ENCODE measurements around the gene PLS3. TPM values are rescaled to one million over a fixed set of nuclear protein-coding genes. Genes with fewer than 3 reads are reported as not detected.

PLS3 gene
- total RNA-seq, 1 donor from 2014 or later, result 382 TPM

- DNase-seq (ENCODE audit: extremely low spot score in 2 of 2), result no peak
- no peak overlapping the region for H3K4me3 ChIP-seq
- H3K4me1 ChIP-seq, result peaks cover 6% of the 10 kb centered on the region
- no peaks in the 10 kb centered on the region for H3K9me3 ChIP-seq
- H3K27me3 ChIP-seq, result no peaks in the 10 kb centered on the region
- intact Hi-C loops (cut with DNase I), result no loop called here
- TF ChIP-seq POLR2A (IDR thresholded peaks at IDR 0.05) (no peak), POLR2AphosphoS5 (IDR thresholded peaks at IDR 0.05; ENCODE audit: insufficient read depth in 1 of 2, low read depth in 1 of 2) (no peak), CTCF (IDR thresholded peaks at IDR 0.05) (no peak)
- H3K36me3 ChIP-seq, result no peaks in the 10 kb centered on the region
- H3K27ac ChIP-seq, result peak overlapping the region; percentile 29
Observed at GRCh38 chrX:115603534-115604074, 42.6 kb downstream of the PLS3 start.

GRCh38 chrX:115606861-115607260 is 45.9 kb downstream of the PLS3 start:
- TF ChIP-seq CTCF (IDR thresholded peaks at IDR 0.05) (no peak), POLR2A (IDR thresholded peaks at IDR 0.05) (no peak), POLR2AphosphoS5 (IDR thresholded peaks at IDR 0.05; ENCODE audit: insufficient read depth in 1 of 2, low read depth in 1 of 2) (no peak)
- intact Hi-C loops (cut with DNase I), result no loop called here
- Histone ChIP-seq H3K4me3 (no peak overlapping the region), H3K36me3 (no peaks in the 10 kb centered on the region), H3K9me3 (no peaks in the 10 kb centered on the region), H3K4me1 (peaks cover 6% of the 10 kb centered on the region), H3K27ac (no peak overlapping the region), H3K27me3 (no peaks in the 10 kb centered on the region)
- DNase-seq (ENCODE audit: extremely low spot score in 2 of 2), result no peak

GRCh38 chrX:115609621-115610020 is 48.6 kb downstream of the PLS3 start:
- intact Hi-C loops (cut with DNase I), result no loop called here
- no peak overlapping the region for H3K4me3 ChIP-seq
- no peaks in the 10 kb centered on the region for H3K36me3 ChIP-seq
- no peaks in the 10 kb centered on the region for H3K27me3 ChIP-seq
- H3K9me3 ChIP-seq, result no peaks in the 10 kb centered on the region
- no peak for DNase-seq (ENCODE audit: extremely low spot score in 2 of 2)
- no peaks in the 10 kb centered on the region for H3K4me1 ChIP-seq
- no peak overlapping the region for H3K27ac ChIP-seq
- TF ChIP-seq CTCF (IDR thresholded peaks at IDR 0.05) (no peak), POLR2AphosphoS5 (IDR thresholded peaks at IDR 0.05; ENCODE audit: insufficient read depth in 1 of 2, low read depth in 1 of 2) (no peak), POLR2A (IDR thresholded peaks at IDR 0.05) (no peak)

GRCh38 chrX:115616943-115617563 is 56.1 kb downstream of the PLS3 start:
- DNase-seq (ENCODE audit: extremely low spot score in 2 of 2), result no peak
- Histone ChIP-seq H3K27me3 (no peaks in the 10 kb centered on the region), H3K4me1 (peaks cover 6% of the 10 kb centered on the region), H3K27ac (peak overlapping the region; percentile 82), H3K9me3 (no peaks in the 10 kb centered on the region), H3K36me3 (no peaks in the 10 kb centered on the region), H3K4me3 (no peak overlapping the region)
- TF ChIP-seq POLR2AphosphoS5 (IDR thresholded peaks at IDR 0.05; ENCODE audit: insufficient read depth in 1 of 2, low read depth in 1 of 2), result no peak
- TF ChIP-seq CTCF (IDR thresholded peaks at IDR 0.05), result no peak
- TF ChIP-seq POLR2A (IDR thresholded peaks at IDR 0.05), result no peak
- intact Hi-C loops (cut with DNase I), result no loop called here

GRCh38 chrX:115622534-115622933 is 61.6 kb downstream of the PLS3 start:
- TF ChIP-seq CTCF (IDR thresholded peaks at IDR 0.05) (no peak), POLR2AphosphoS5 (IDR thresholded peaks at IDR 0.05; ENCODE audit: insufficient read depth in 1 of 2, low read depth in 1 of 2) (no peak), POLR2A (IDR thresholded peaks at IDR 0.05) (no peak)
- intact Hi-C loops (cut with DNase I), result no loop called here
- no peaks in the 10 kb centered on the region for H3K27me3 ChIP-seq
- no peaks in the 10 kb centered on the region for H3K4me1 ChIP-seq
- no peak overlapping the region for H3K4me3 ChIP-seq
- no peak for DNase-seq (ENCODE audit: extremely low spot score in 2 of 2)
- no peaks in the 10 kb centered on the region for H3K9me3 ChIP-seq
- H3K27ac ChIP-seq, result no peak overlapping the region
- H3K36me3 ChIP-seq, result no peaks in the 10 kb centered on the region
